Large intestine (tissue), 3 donors: ENCODE data around the gene PLAAT3. TPM values are rescaled to one million over a fixed set of nuclear protein-coding genes. Genes with fewer than 3 reads are reported as not detected.
A peak's percentile ranks its signal among the peaks of the same experiment; 100 is the strongest.
"Not testable (repeated sequence)": the region's sequence is repeated elsewhere in the genome, so short reads cannot be mapped to it uniquely, and the experiment has no call there.

Experiments used
- DNase-seq, 2 donors: peaks; one replicate each; pipeline versions ENCODE4 v3.0.0 to v3.0.0-alpha.2; 2013
- H3K27ac ChIP-seq: one replicate; pipeline ENCODE4 v1.5.1; 2013; ENCODE audit warnings: low read length
- H3K27me3 ChIP-seq: 2 replicates; pipeline ENCODE4 v1.6.1; 2013; ENCODE audit warnings: low read length; ENCODE audit not compliant: control insufficient read depth, insufficient read depth
- H3K36me3 ChIP-seq: 2 replicates; pipeline ENCODE4 v1.6.1; 2013; ENCODE audit warnings: low read length; ENCODE audit not compliant: control insufficient read depth, insufficient read depth
- H3K4me1 ChIP-seq: one replicate; pipeline ENCODE4 v1.6.1; 2013; ENCODE audit warnings: low read length; ENCODE audit not compliant: control insufficient read depth, insufficient read depth
- H3K4me3 ChIP-seq: one replicate; pipeline ENCODE4 v1.5.1; 2013; ENCODE audit warnings: low read length
- H3K9me3 ChIP-seq: one replicate; pipeline ENCODE4 v1.6.1; 2013; ENCODE audit warnings: mild to moderate bottlenecking, low read depth, low read length, moderate library complexity; ENCODE audit not compliant: control insufficient read depth
- WGBS: methylation state at CpG from one replicate; pipeline ENCODE4 v1.1.5; 2013; ENCODE audit warnings: low lambda C conversion rate; ENCODE audit not compliant: insufficient coverage; 5-methylcytosine and 5-hydroxymethylcytosine counted together
- polyA plus RNA-seq: library from polyadenylated mRNA; unstranded; fragments of 120-200 nt; gene quantifications from one replicate; pipeline ENCODE4 v1.2.1, GENCODE V29; 2013

Gene PLAAT3
- polyA plus RNA-seq, 1 donor: 5.9 TPM

DNA sequence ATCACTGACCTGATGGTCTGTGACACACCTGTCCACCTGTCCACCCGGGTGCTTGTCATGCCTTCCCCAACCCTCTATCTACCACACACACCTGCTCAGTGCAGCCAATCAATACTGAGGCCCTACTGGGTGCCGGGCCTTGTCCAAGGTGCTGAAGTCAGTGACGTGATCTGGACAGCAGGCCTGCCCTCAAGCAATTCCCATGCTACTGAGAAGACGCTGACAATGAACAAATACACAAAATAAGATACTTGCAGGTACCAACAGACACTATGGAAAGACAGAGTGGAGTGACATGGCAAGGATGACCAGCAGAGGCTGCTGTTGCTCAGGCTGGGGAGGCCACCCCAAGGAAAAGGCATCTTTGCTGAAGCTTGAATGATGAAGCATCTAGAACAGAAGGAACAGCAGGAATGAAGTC lies 21.2 kb downstream of the PLAAT3 start:
- DNase-seq: no peak
- no peak overlapping the region for H3K4me3 ChIP-seq
- no peak overlapping the region for H3K27ac ChIP-seq
- no CpG with 5 or more reads among the region's 4 CpGs for WGBS
- H3K9me3 ChIP-seq: no peaks in the 10 kb centered on the region
- no peaks in the 10 kb centered on the region for H3K36me3 ChIP-seq
- H3K27me3 ChIP-seq: no peaks in the 10 kb centered on the region
- no peaks in the 10 kb centered on the region for H3K4me1 ChIP-seq

DNA sequence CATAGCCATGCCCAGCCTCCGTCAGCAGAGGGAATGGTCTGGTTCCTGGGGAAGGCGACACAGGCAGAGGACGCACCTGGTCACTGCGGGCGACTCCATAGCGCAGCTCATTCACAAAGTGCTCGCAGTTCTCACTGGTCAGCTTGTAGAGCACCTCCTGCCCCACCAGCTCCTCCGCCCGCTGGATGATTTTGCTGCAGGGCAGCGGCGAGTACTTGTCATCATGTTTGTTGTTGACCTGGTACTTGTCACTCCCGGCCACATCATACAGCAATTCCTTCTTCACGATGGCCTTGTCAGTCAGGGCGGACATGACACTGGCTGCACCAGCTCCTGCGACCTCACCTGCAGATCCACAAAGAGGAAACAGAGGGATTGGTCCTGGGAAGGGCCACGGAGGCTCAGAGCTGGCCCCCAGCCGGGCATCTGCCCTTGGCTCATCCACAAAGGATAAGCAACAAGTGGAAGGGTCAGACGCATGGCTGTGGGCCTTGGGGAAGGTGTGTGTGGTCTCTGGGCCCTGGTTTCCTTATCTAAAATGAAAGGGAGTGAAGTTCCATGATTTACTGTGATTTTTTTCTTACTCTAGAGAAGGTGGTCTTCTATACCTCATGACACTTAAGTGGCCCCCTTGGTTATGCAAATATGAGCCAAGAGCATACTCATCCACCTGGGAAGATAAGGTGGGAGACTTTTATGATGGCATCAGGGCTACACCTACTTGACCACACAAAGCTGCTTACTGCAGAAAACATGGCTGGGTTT lies 24.0 kb downstream of the PLAAT3 start:
- Histone ChIP-seq H3K36me3 (no peaks in the 10 kb centered on the region), H3K27ac (no peak overlapping the region), H3K27me3 (no peaks in the 10 kb centered on the region), H3K4me1 (no peaks in the 10 kb centered on the region), H3K9me3 (no peaks in the 10 kb centered on the region), H3K4me3 (no peak overlapping the region)
- no CpG with 5 or more reads among the region's 18 CpGs for WGBS
- no peak for DNase-seq

DNA sequence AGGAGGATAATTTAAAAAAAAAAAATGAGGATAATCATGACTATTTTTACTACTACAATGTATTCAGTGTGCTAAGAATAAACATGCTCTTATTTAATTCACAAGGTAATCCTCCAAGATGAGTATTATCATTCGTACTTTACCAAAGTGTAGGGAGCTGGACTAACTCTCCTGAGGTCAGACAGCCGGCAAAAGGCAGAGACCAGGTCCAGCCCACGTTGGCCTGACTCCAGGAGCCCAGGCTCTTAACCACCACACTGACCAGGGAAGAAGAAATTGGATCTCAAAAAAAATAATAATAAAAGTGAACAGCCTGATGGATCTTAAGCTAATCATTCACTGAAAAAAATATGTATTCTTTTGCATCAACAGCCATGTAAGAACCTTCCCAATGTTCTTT lies 25.2 kb downstream of the PLAAT3 start:
- Histone ChIP-seq H3K27ac (no peak overlapping the region), H3K4me3 (no peak overlapping the region), H3K27me3 (no peaks in the 10 kb centered on the region), H3K4me1 (no peaks in the 10 kb centered on the region), H3K36me3 (no peaks in the 10 kb centered on the region), H3K9me3 (no peaks in the 10 kb centered on the region)
- DNase-seq: no peak
- no CpG with 5 or more reads among the region's 3 CpGs for WGBS

DNA sequence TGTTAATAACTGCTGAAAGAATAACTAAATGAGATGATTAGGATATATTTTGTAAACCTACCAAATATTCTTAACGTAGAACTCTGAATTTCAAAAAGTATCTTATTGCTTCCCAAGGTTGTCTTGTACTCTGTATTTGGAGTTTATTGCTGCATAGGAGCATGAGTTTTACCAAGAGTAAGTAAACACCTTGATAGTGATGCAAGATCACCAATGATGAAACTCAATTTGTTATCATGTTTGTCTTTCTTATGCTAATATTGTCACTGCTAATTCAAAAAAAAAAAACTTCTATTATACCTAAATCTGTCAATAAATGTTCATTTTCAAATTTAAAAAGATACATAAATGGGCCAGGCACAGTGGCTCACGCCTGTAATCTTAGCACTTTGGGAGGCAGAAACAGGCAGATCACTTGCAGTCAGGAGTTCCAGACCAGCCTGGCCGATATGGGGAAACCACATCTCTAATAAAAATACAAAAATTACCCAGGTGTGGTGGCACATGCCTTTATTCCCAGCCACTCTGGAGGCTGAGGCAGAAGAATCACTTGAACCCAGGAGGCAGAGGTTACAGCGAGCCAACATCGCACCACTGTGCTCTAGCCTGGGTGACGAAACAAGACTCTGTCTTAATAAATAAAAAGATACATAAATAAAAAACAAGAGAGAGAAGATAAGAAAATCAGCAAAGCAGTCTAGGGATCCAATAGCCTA lies 27.6 kb downstream of the PLAAT3 start:
- H3K27me3 ChIP-seq: no peaks in the 10 kb centered on the region
- no peaks in the 10 kb centered on the region for H3K36me3 ChIP-seq
- DNase-seq: no peak
- H3K4me1 ChIP-seq: no peaks in the 10 kb centered on the region
- H3K27ac ChIP-seq: no peak overlapping the region
- H3K9me3 ChIP-seq: peaks cover 4% of the 10 kb centered on the region
- H3K4me3 ChIP-seq: no peak overlapping the region
- WGBS: 98% methylated on average over 4 of the region's 6 CpGs

DNA sequence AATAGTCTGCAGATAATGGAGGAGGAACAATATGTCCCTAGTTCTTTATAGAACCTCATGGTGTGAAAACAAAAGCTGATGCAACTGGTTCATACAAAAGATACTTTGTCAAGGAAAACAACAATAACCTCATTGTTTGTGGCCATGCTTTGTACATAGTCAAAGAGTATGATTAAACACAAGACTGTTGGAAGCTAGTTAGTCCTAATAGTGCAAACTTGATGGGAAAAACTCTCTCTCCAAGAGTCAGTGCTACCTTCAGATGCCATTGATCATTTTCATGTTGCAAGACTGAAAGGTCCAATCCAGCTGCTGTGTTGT lies 30.9 kb downstream of the PLAAT3 start:
- H3K9me3 ChIP-seq: peaks cover 4% of the 10 kb centered on the region
- no peaks in the 10 kb centered on the region for H3K36me3 ChIP-seq
- H3K4me3 ChIP-seq: no peak overlapping the region
- H3K27ac ChIP-seq: no peak overlapping the region
- DNase-seq: no peak
- no peaks in the 10 kb centered on the region for H3K4me1 ChIP-seq
- H3K27me3 ChIP-seq: no peaks in the 10 kb centered on the region

DNA sequence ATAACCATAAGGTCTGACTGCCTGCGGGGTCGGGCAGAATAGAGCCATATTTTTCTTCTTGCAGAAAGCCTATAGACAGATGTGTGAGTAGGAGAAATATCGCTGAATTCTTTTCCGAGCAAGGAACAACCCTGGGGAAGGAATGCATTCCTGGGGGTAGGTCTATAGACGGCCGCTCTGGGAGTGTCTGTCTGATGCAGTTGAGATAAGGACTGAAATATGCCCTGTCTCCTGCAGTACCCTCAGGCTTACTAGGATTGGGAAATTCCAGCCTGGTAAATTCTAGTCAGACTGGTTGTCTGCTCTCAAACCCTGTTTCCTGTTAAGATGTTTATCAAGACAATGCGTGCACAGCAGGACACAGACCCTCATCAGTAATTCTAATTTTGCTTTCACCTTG lies 33.0 kb downstream of the PLAAT3 start:
- H3K36me3 ChIP-seq, H3K9me3 ChIP-seq: not testable (repeated sequence)
- WGBS: no CpG with 5 or more reads among the region's 7 CpGs

DNA sequence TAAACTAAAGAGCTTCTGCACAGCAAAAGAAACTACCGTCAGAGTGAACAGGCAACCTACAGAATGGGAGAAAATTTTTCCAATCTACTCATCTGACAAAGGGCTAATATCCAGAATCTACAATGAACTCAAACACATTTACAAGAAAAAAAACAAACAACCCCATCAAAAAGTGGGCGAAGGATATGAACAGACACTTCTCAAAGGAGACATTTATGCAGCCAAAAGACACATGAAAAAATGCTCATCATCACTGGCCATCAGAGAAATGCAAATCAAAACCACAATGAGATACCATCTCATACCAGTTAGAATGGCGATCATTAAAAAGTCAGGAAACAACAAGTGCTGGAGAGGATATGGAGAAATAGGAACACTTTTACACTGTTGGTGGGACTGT lies 35.4 kb downstream of the PLAAT3 start:
- not testable (repeated sequence) for H3K27me3 ChIP-seq, H3K4me3 ChIP-seq, H3K36me3 ChIP-seq, H3K9me3 ChIP-seq, DNase-seq, H3K27ac ChIP-seq
- 100% methylated on average over 1 of the region's 3 CpGs for WGBS
- H3K4me1 ChIP-seq: peaks cover 11% of the 10 kb centered on the region

More for the DNA sequence above, 33.0 kb downstream of the PLAAT3 start:
- H3K27ac ChIP-seq, H3K27me3 ChIP-seq, DNase-seq, H3K4me3 ChIP-seq, H3K4me1 ChIP-seq: not testable (repeated sequence)

DNA sequence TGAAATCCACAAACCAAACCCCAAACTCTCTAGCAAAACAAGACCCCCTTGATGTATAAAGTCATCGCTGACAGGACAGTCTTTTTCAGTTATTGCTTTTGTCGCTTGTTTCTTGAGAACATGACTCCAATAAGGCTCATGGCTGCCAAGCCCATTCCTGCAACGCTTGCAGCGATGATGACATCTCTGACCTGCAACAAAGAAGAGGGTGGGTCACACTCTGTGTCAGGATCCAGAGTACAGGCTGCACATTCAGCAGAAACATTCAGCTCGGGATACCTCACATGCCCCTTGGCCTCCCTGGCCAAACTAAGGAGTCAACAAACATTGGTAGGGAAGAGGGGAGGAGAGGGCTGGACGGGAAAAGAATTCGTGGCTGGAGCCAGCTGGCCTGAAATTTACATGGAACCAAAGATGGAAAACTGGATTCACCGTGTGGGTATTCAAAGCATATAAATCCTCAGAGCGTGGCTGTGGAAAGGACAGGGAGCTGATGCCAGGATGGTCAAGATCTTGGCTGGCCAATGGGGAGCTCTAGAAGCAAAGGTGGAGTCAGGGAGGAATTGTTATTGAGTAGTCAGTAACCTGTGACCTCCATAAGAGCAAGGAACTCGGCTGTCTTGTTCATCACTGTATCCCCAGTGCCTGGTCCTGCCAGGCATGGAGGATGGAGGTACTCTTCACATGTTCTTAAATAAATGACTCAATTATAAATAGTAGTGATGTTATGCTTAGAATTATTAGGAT lies 39.2 kb downstream of the PLAAT3 start:
- Histone ChIP-seq H3K27ac (peak overlapping the region; percentile 90), H3K27me3 (no peaks in the 10 kb centered on the region), H3K4me3 (peak overlapping the region; percentile 14), H3K36me3 (no peaks in the 10 kb centered on the region), H3K9me3 (no peaks in the 10 kb centered on the region), H3K4me1 (peaks cover 13% of the 10 kb centered on the region)
- 8% methylated on average over 2 of the region's 10 CpGs for WGBS
- peak; percentile 76 to 82 for DNase-seq

DNA sequence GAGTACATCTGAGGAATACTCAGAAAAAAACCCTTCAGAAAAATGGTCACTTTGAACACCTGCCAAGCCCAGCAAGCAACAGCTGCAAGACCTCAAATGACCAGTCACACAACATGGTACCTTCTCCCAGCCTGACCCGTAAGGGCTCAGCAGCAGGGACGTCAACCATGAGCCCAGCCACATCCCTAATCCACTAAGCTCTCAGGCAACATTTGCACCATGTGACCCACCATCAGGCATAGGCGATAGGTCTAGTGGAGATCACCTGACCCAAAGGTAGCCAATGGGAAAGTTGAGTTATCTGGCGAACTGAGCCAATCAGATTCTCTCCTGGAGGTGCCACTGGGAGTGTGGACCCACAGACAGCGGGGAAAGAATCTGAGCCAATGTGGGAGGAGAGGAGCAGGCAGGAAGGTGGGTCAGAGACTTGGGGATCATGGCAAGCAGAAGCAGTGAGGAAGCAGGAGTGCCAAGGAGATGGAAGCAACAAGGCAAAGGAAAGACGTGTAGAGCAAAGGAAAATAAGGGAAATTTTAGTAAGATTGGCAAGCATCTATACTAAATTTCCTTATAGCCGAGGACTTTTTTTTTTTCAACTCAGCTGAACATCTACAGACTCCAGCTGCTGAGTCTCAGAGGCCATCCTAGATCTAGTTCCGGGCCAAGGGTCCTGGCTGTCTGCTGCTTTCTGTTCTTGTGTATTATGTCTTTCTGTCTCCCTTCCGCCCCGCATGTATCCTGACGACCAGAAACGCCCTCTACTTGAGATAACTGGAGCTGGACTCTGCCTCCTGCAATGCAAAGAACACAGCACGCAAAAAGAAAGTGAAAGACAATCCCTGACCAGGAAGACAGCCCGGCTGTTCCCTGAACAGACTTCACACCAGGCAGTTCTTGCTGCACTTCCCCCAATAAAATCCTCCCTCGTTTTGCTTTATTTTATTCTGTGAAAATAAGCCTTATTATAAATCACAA lies 40.1 kb downstream of the PLAAT3 start:
- Histone ChIP-seq H3K9me3 (no peaks in the 10 kb centered on the region), H3K4me1 (peaks cover 13% of the 10 kb centered on the region), H3K27me3 (no peaks in the 10 kb centered on the region), H3K36me3 (no peaks in the 10 kb centered on the region), H3K4me3 (peak overlapping the region; percentile 14), H3K27ac (peak overlapping the region; percentile 90)
- WGBS: 61% methylated on average over 3 of the region's 15 CpGs
- DNase-seq: peak; percentile 97 to 99
